OCI-LY7 (cell line): ENCODE measurements around the gene CABP4. TPM values are rescaled to one million over a fixed set of nuclear protein-coding genes. Genes with fewer than 3 reads are reported as not detected.
"Not testable (repeated sequence)": the region's sequence is repeated elsewhere in the genome, so short reads cannot be mapped to it uniquely, and the experiment has no call there.

Experiments
- BruUV-seq: library from RNA; stranded (reverse); fragments of 400-500 nt; replicated peaks from 2 replicates; lab custom pipeline; 2021; lab: Mats Ljungman, UMichigan
- CTCF ChIA-PET: fragments of 300-600 bp; sonication (Branson Sonifier 250); formaldehyde crosslinking; loops from one replicate; lab custom pipeline; 2022; ENCODE audit warnings: antibody characterized with exemption; ENCODE audit not compliant: unreplicated experiment; lab: Charles Lee
- POLR2A ChIA-PET: fragments of 300-600 bp; sonication (Branson Sonifier 250); formaldehyde crosslinking; loops from one replicate; lab custom pipeline; 2022; ENCODE audit warnings: antibody characterized with exemption; lab: Charles Lee
- DNase-seq: peaks from one replicate; pipeline ENCODE4 v3.0.0-alpha.2; 2015; ENCODE audit warnings: low spot score
- H2AFZ ChIP-seq: fragments of 200-600 bp; sonication (generic), shearing (Covaris generic); 2 replicates; pipeline ENCODE4 v1.6.1; 2014; ENCODE audit warnings: mild to moderate bottlenecking, antibody characterized with exemption, low read length, moderate library complexity
- H3K27ac ChIP-seq: fragments of 200-600 bp; sonication (generic); 2 replicates; pipeline ENCODE4 v1.5.1; 2014; ENCODE audit warnings: mixed run types, low read depth, mild to moderate bottlenecking, moderate library complexity, low read length, inconsistent platforms; ENCODE audit not compliant: poor library complexity, severe bottlenecking
- H3K36me3 ChIP-seq: fragments of 200-600 bp; sonication (generic); 2 replicates; pipeline ENCODE4 v1.6.1; 2014; ENCODE audit warnings: mild to moderate bottlenecking, antibody characterized with exemption, low read length, moderate library complexity, mixed read lengths; ENCODE audit not compliant: insufficient read depth
- H3K4me1 ChIP-seq: fragments of 200-600 bp; sonication (generic); 2 replicates; pipeline ENCODE4 v1.5.1; 2014; ENCODE audit warnings: mild to moderate bottlenecking, low read length; ENCODE audit not compliant: insufficient read depth, poor library complexity, severe bottlenecking
- H3K4me2 ChIP-seq: fragments of 200-600 bp; sonication (generic); 2 replicates; pipeline ENCODE4 v1.6.1; 2014; ENCODE audit warnings: mild to moderate bottlenecking, low read length
- H3K4me3 ChIP-seq: fragments of 200-600 bp; sonication (generic); 2 replicates; pipeline ENCODE4 v1.5.1; 2014; ENCODE audit warnings: mild to moderate bottlenecking, low read depth, low read length; ENCODE audit not compliant: poor library complexity, severe bottlenecking
- H3K79me2 ChIP-seq: fragments of 200-600 bp; sonication (generic); 2 replicates; pipeline ENCODE4 v1.6.1; 2016; ENCODE audit warnings: low read depth, mild to moderate bottlenecking, low read length, moderate library complexity, mixed read lengths; ENCODE audit not compliant: insufficient read depth
- H3K9me2 ChIP-seq: fragments of 200-600 bp; sonication (generic); 2 replicates; pipeline ENCODE4 v1.6.1; 2016; ENCODE audit warnings: mild to moderate bottlenecking, low read length, mixed read lengths; ENCODE audit not compliant: insufficient read depth
- H3K9me3 ChIP-seq: fragments of 200-600 bp; sonication (generic); 2 replicates; pipeline ENCODE4 v1.6.1; 2014; ENCODE audit warnings: mild to moderate bottlenecking, mixed run types, low read length, mixed read lengths
- H4K20me1 ChIP-seq: fragments of 200-600 bp; sonication (generic); 2 replicates; pipeline ENCODE4 v1.6.1; 2014; ENCODE audit warnings: mild to moderate bottlenecking, antibody characterized with exemption, low read length, moderate library complexity, mixed read lengths; ENCODE audit not compliant: insufficient read depth
- EZH2phosphoT487 ChIP-seq: fragments of 200-600 bp; sonication (generic); IDR thresholded peaks from 2 replicates; pipeline ENCODE4 v1.6.1; 2018; ENCODE audit warnings: low read depth, borderline replicate concordance, mild to moderate bottlenecking, mixed run types, antibody characterized with exemption, low read length, moderate library complexity, mixed read lengths
- intact Hi-C: fragments of 100-400 bp; cut with micrococcal nuclease; formaldehyde crosslinking; loops from one replicate; pipeline ENCODE4 v1.10.0; 2022; ENCODE audit not compliant: unreplicated experiment
- total RNA-seq, 2 experiments: library from RNA; depleted of rRNA in 1 of 2; stranded (reverse); fragments of >200 nt in 1 of 2; shearing (Covaris generic) in 1 of 2; gene quantifications; 2 replicates each; pipeline ENCODE4 v1.2.3, GENCODE V29; 2014 to 2022
- TF ChIP-seq, protein P1 (sequence below): fragments of 200-600 bp; sonication (generic); conservative IDR thresholded peaks from 2 replicates; pipeline ENCODE4 v1.5.1; 2014; ENCODE audit warnings: mild to moderate bottlenecking, antibody characterized with exemption, low read length, moderate library complexity, mixed read lengths

Gene CABP4
- total RNA-seq, 2 experiments from 2014 or later: 3.0 to 11.5 TPM

DNA sequence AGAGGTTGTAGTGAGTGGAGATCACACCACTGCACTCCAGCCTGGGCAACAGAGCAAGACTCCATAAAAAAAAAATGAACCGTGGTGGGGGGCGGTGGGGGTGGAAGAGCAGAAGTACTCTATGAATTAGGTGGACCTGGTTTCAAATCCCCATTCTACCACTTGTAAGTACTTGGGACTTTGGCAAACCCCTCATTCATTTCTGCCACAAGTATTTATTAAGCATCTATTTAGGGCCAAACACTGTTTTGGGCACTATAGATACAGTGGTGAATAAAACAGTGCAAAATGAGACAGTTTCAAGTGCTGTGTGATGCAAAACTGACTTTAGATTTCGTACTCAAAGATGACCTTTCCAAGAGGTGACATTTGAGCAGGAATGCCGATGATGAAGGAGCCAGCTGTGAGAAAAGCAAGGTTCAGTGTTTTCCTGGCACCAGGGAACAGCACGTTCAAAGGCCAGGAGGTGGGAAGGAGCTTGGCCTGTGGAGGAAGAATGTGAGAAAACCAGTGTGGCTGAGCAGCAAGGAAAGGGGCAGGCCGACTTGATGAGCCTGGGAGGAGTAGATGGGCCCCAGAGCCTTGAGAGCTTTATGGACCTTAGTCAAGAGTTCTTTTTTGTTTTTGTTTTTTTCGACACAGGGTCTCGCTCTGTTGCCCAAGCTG, 15.3 kb downstream of the CABP4 start:
- H3K9me2 ChIP-seq: no peaks in the 10 kb centered on the region
- H3K9me3 ChIP-seq: no peaks in the 10 kb centered on the region
- no peak overlapping the region for H3K27ac ChIP-seq
- intact Hi-C loops: no loop called here
- H3K4me2 ChIP-seq: 0 out of 2 replicates have a peak overlapping the region, but pooled peaks have one; percentile 13
- TF ChIP-seq EZH2phosphoT487: no peak
- TF ChIP-seq, protein P1, sequence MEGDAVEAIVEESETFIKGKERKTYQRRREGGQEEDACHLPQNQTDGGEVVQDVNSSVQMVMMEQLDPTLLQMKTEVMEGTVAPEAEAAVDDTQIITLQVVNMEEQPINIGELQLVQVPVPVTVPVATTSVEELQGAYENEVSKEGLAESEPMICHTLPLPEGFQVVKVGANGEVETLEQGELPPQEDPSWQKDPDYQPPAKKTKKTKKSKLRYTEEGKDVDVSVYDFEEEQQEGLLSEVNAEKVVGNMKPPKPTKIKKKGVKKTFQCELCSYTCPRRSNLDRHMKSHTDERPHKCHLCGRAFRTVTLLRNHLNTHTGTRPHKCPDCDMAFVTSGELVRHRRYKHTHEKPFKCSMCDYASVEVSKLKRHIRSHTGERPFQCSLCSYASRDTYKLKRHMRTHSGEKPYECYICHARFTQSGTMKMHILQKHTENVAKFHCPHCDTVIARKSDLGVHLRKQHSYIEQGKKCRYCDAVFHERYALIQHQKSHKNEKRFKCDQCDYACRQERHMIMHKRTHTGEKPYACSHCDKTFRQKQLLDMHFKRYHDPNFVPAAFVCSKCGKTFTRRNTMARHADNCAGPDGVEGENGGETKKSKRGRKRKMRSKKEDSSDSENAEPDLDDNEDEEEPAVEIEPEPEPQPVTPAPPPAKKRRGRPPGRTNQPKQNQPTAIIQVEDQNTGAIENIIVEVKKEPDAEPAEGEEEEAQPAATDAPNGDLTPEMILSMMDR: no peak
- CTCF ChIA-PET: no interaction called here
- H4K20me1 ChIP-seq: no peaks in the 10 kb centered on the region
- no peaks in the 10 kb centered on the region for H3K36me3 ChIP-seq
- no peak overlapping the region for H2AFZ ChIP-seq
- peaks cover 45% of the 10 kb centered on the region for H3K4me1 ChIP-seq
- POLR2A ChIA-PET: interaction anchor here (0.6 to 4.2 kb wide), 5 partner anchors 12 to 230 kb away, joined by 3 to 13 read pairs (median 4); partner anchors contain the start of gene AIP
- DNase-seq: no peak
- no TSS peak for BruUV-seq
- no peak overlapping the region for H3K4me3 ChIP-seq
- peaks cover 16% of the 10 kb centered on the region; the same call in 1 of the 2 replicates for H3K79me2 ChIP-seq

DNA sequence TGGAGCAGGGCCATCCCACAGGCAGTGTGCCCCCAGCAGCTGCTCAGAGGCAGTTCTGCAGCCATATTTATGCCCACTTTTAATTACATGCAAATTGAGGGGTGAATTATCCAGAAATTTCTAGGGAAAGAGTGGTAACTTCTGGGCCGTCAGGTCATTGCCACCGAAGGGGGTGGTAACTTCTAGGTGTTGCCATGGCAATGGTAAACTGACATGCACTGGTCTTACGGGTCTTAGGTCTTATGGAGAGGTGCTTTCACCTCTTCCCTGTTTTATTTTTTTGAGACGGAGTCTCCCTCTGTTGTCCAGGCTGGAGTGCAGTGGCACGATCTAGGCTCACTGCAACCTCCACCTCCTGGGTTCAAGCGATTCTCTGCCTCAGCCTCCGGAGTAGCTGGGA, 17.7 kb downstream of the CABP4 start:
- CTCF ChIA-PET: no interaction called here
- H2AFZ ChIP-seq: no peak overlapping the region
- peaks cover 10% of the 10 kb centered on the region; the same call in 1 of the 2 replicates for H3K79me2 ChIP-seq
- no peaks in the 10 kb centered on the region for H3K9me2 ChIP-seq
- no peaks in the 10 kb centered on the region for H3K36me3 ChIP-seq
- no peaks in the 10 kb centered on the region for H4K20me1 ChIP-seq
- no peak overlapping the region for H3K27ac ChIP-seq
- H3K4me1 ChIP-seq: peaks cover 23% of the 10 kb centered on the region
- no TSS peak for BruUV-seq
- TF ChIP-seq EZH2phosphoT487: no peak
- TF ChIP-seq, protein P1: no peak
- H3K4me2 ChIP-seq: no peak overlapping the region
- intact Hi-C loops: no loop called here
- no peak for DNase-seq
- no peaks in the 10 kb centered on the region for H3K9me3 ChIP-seq
- POLR2A ChIA-PET: interaction anchor here (0.6 kb wide), 1 partner anchor 33 kb away, joined by 3 read pairs; no protein-coding TSS in a partner anchor
- no peak overlapping the region for H3K4me3 ChIP-seq

DNA sequence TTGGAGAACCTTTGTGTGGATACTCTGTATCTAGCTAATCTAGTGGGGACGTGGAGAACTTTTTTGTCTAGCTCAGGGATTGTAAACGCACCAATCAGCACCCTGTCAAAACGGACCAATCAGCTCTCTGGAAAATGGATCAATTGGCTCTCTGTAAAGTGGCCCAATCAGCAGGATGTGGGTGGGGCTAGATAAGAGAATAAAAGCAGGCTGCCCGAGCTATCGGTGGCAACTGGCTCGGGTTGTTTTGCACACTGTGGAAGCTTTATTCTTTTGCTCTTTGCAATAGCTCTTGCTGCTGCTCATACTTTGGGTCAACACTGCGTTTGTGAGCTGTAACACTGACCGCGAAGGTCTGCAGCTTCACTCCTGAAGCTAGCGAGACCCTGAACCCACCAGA, 21.5 kb downstream of the CABP4 start:
- BruUV-seq, H3K36me3 ChIP-seq, H3K4me2 ChIP-seq, H3K79me2 ChIP-seq, H3K27ac ChIP-seq, H3K9me3 ChIP-seq, H4K20me1 ChIP-seq, H3K9me2 ChIP-seq, POLR2A ChIA-PET, H3K4me1 ChIP-seq, intact Hi-C loops, H2AFZ ChIP-seq, CTCF ChIA-PET, H3K4me3 ChIP-seq, DNase-seq: not testable (repeated sequence)

DNA sequence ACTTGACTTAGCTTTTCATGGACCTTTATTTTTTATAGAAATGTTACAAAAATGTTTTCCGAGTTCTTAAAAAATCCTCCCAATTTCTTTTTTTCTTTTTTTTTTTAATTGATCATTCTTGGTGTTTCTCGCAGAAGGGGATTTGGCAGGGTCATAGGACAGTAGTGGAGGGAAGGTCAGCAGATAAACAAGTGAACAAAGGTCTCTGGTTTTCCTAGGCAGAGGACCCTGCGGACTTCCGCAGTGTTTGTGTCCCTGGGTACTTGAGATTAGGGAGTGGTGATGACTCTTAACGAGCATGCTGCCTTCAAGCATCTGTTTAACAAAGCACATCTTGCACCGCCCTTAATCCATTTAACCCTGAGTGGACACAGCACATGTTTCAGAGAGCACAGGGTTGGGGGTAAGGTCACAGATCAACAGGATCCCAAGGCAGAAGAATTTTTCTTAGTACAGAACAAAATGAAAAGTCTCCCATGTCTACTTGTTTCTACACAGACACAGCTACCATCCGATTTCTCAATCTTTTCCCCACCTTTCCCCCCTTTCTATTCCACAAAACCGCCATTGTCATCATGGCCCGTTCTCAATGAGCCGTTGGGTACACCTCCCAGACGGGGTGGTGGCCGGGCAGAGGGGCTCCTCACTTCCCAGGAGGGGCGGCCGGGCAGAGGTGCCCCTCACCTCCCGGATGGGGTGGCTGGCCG, 22.3 kb downstream of the CABP4 start:
- DNase-seq, H3K36me3 ChIP-seq, H3K4me2 ChIP-seq, H3K9me3 ChIP-seq, H3K4me3 ChIP-seq, H3K79me2 ChIP-seq, H4K20me1 ChIP-seq, H3K4me1 ChIP-seq, H3K27ac ChIP-seq, intact Hi-C loops, H3K9me2 ChIP-seq, CTCF ChIA-PET, BruUV-seq, H2AFZ ChIP-seq: not testable (repeated sequence)
- POLR2A ChIA-PET: interaction anchor here (0.6 kb wide), 1 partner anchor 866 kb away, joined by 5 read pairs; no protein-coding TSS in a partner anchor
